Epithelial cell of esophagus (primary cell): ENCODE data around the gene USP4.
A peak's percentile ranks its signal among the peaks of the same experiment; 100 is the strongest.
"Not testable (repeated sequence)": the region's sequence is repeated elsewhere in the genome, so short reads cannot be mapped to it uniquely, and the experiment has no call there.

Source experiments
- DNase-seq: peaks from one replicate; pipeline ENCODE4 v3.0.0; 2010; ENCODE audit warnings: low read depth
- H3K4me3 ChIP-seq: 2 replicates; pipeline ENCODE4 v1.5.1; 2011; ENCODE audit warnings: mild to moderate bottlenecking, low read length, control low read depth
- CTCF ChIP-seq: IDR thresholded peaks from 2 replicates; pipeline ENCODE4 v1.5.1; 2011; ENCODE audit warnings: low read depth, mild to moderate bottlenecking, low read length, control low read depth, inconsistent platforms; ENCODE audit not compliant: insufficient read depth; ENCODE audit errors: missing control alignments

The USP4 gene

GRCh38 chr3:49358217-49358883, 18.5 kb upstream of the USP4 start, which contains the start of gene GPX1:
GPX1 (minus strand) TSS chr3:49358353; CDS start chr3:49358278, 75 bp downstream.
- H3K4me3 ChIP-seq = peak within 1 kb of the TSS; percentile 64
- TF ChIP-seq CTCF = no peak
- DNase-seq = peak; percentile 97

GRCh38 chr3:49357443-49358216, 17.8 kb upstream of the USP4 start:
- DNase-seq = peak; percentile 89
- H3K4me3 ChIP-seq = peak overlapping the region; percentile 64

- H3K4me3 ChIP-seq = peak overlapping the region; percentile 64
- not testable (repeated sequence) for DNase-seq
Measured at GRCh38 chr3:49357095-49357442, 17.2 kb upstream of the USP4 start.

GRCh38 chr3:49352890-49353421, 13.1 kb upstream of the USP4 start:
- H3K4me3 ChIP-seq = no peak overlapping the region
- DNase-seq = peak; percentile 81
- TF ChIP-seq CTCF = no peak

GRCh38 chr3:49352281-49352680, 12.4 kb upstream of the USP4 start:
- DNase-seq = no peak
- no peak for TF ChIP-seq CTCF
- H3K4me3 ChIP-seq = no peak overlapping the region

- DNase-seq = peak; percentile 96
- no peak overlapping the region for H3K4me3 ChIP-seq
- TF ChIP-seq CTCF = no peak
Measured at GRCh38 chr3:49351521-49352011, 11.7 kb upstream of the USP4 start.

- no peak overlapping the region for H3K4me3 ChIP-seq
- DNase-seq = no peak
- TF ChIP-seq CTCF = no peak
Measured at GRCh38 chr3:49349348-49350114, 9.7 kb upstream of the USP4 start.

GRCh38 chr3:49348361-49348760, 8.5 kb upstream of the USP4 start:
- H3K4me3 ChIP-seq, DNase-seq: not testable (repeated sequence)
